ENCODE measurements around the gene GTF2E1. TPM values are rescaled to one million over a fixed set of nuclear protein-coding genes. Genes with fewer than 3 reads are reported as not detected.

GTF2E1 gene
- total RNA-seq, 1 experiment from 2014 or later, result 22.9 TPM

- TF ChIP-seq, protein P1, sequence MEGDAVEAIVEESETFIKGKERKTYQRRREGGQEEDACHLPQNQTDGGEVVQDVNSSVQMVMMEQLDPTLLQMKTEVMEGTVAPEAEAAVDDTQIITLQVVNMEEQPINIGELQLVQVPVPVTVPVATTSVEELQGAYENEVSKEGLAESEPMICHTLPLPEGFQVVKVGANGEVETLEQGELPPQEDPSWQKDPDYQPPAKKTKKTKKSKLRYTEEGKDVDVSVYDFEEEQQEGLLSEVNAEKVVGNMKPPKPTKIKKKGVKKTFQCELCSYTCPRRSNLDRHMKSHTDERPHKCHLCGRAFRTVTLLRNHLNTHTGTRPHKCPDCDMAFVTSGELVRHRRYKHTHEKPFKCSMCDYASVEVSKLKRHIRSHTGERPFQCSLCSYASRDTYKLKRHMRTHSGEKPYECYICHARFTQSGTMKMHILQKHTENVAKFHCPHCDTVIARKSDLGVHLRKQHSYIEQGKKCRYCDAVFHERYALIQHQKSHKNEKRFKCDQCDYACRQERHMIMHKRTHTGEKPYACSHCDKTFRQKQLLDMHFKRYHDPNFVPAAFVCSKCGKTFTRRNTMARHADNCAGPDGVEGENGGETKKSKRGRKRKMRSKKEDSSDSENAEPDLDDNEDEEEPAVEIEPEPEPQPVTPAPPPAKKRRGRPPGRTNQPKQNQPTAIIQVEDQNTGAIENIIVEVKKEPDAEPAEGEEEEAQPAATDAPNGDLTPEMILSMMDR (IDR thresholded peaks at IDR 0.05; ENCODE audit: unreplicated experiment), result no peak
- H3K27me3 Mint-ChIP-seq (ENCODE audit: unreplicated experiment), result no peaks in the 10 kb centered on the region
- peaks cover 11% of the 10 kb centered on the region for H3K4me1 Mint-ChIP-seq (ENCODE audit: low read depth, unreplicated experiment)
- BruUV-seq (replicated peaks), result no TSS peak
- no peaks in the 10 kb centered on the region for H3K36me3 Mint-ChIP-seq (ENCODE audit: insufficient read depth, unreplicated experiment)
- intact Hi-C loops (cut with micrococcal nuclease; ENCODE audit: unreplicated experiment), result no loop called here
- no peak for DNase-seq
- H3K9me3 Mint-ChIP-seq (ENCODE audit: low read depth, unreplicated experiment), result no peaks in the 10 kb centered on the region
- no peak overlapping the region for H3K4me3 Mint-ChIP-seq (ENCODE audit: low read depth, unreplicated experiment)
- CTCF ChIA-PET, result no interaction called here
- H3K27ac Mint-ChIP-seq (ENCODE audit: unreplicated experiment), result no peak overlapping the region
Observed at GRCh38 chr3:120766576-120766975, 24.0 kb downstream of the GTF2E1 start.

- TF ChIP-seq, protein P1 (IDR thresholded peaks at IDR 0.05; ENCODE audit: unreplicated experiment), result no peak
- intact Hi-C loops (cut with micrococcal nuclease; ENCODE audit: unreplicated experiment), result no loop called here
- H3K4me1 Mint-ChIP-seq (ENCODE audit: low read depth, unreplicated experiment), result peaks cover 11% of the 10 kb centered on the region
- no TSS peak for BruUV-seq (replicated peaks)
- no peaks in the 10 kb centered on the region for H3K36me3 Mint-ChIP-seq (ENCODE audit: insufficient read depth, unreplicated experiment)
- H3K27me3 Mint-ChIP-seq (ENCODE audit: unreplicated experiment), result no peaks in the 10 kb centered on the region
- no peak overlapping the region for H3K27ac Mint-ChIP-seq (ENCODE audit: unreplicated experiment)
- CTCF ChIA-PET, result no interaction called here
- H3K4me3 Mint-ChIP-seq (ENCODE audit: low read depth, unreplicated experiment), result no peak overlapping the region
- no peak for DNase-seq
- H3K9me3 Mint-ChIP-seq (ENCODE audit: low read depth, unreplicated experiment), result no peaks in the 10 kb centered on the region
Observed at GRCh38 chr3:120767106-120767505, 24.6 kb downstream of the GTF2E1 start.

DNA sequence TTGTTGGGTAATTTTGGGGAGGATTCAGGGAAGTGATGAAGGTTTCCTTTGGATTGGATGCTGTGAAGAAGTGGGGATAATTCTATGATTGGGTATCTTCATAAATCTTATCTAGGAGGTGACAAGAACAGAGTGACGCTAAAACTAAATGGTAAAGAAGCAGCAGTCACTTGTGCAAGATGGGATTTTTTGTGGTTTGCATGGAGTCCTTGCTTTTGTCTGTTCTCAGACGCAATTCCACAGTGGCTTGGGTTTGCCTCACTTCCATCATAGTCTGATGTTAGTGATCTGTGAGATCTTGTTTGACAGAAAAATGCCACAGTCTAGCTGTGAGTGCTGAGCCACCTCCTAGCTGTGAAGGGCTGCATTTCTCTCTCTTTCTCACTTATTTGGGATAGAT, 26.9 kb downstream of the GTF2E1 start:
- no peak for DNase-seq
- Mint-ChIP-seq H3K27me3 (ENCODE audit: unreplicated experiment) (no peaks in the 10 kb centered on the region), H3K27ac (ENCODE audit: unreplicated experiment) (no peak overlapping the region), H3K4me1 (ENCODE audit: low read depth, unreplicated experiment) (no peaks in the 10 kb centered on the region), H3K4me3 (ENCODE audit: low read depth, unreplicated experiment) (no peak overlapping the region), H3K36me3 (ENCODE audit: insufficient read depth, unreplicated experiment) (peaks cover 5% of the 10 kb centered on the region), H3K9me3 (ENCODE audit: low read depth, unreplicated experiment) (no peaks in the 10 kb centered on the region)
- TF ChIP-seq, protein P1 (IDR thresholded peaks at IDR 0.05; ENCODE audit: unreplicated experiment), result no peak
- intact Hi-C loops (cut with micrococcal nuclease; ENCODE audit: unreplicated experiment), result no loop called here
- BruUV-seq (replicated peaks), result no TSS peak
- CTCF ChIA-PET, result no interaction called here

DNA sequence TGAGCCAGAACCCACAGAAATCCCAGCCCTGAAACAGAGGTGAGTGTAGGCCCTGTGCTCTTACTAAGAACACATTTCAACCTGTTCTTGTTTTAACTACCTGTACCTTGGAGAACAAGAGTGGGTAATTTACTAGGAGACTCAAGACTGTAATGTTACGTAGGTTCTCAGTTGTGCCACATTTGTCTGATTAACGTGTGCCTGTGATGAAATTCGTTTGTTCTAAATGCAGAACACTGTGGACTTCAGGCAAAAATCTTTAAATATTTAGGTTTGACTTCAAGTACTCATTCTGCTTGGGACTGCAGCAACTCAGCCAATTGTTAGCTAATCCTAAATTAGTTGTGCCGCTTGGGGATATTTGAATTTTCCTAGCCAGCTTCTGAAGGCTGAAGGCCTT, 28.3 kb downstream of the GTF2E1 start:
- Mint-ChIP-seq H3K27ac (ENCODE audit: unreplicated experiment) (no peak overlapping the region), H3K4me1 (ENCODE audit: low read depth, unreplicated experiment) (no peaks in the 10 kb centered on the region), H3K4me3 (ENCODE audit: low read depth, unreplicated experiment) (no peak overlapping the region), H3K36me3 (ENCODE audit: insufficient read depth, unreplicated experiment) (peaks cover 5% of the 10 kb centered on the region), H3K9me3 (ENCODE audit: low read depth, unreplicated experiment) (no peaks in the 10 kb centered on the region), H3K27me3 (ENCODE audit: unreplicated experiment) (no peaks in the 10 kb centered on the region)
- DNase-seq, result no peak
- intact Hi-C loops (cut with micrococcal nuclease; ENCODE audit: unreplicated experiment), result no loop called here
- TF ChIP-seq, protein P1 (IDR thresholded peaks at IDR 0.05; ENCODE audit: unreplicated experiment), result no peak
- BruUV-seq (replicated peaks), result no TSS peak
- CTCF ChIA-PET, result no interaction called here

DNA sequence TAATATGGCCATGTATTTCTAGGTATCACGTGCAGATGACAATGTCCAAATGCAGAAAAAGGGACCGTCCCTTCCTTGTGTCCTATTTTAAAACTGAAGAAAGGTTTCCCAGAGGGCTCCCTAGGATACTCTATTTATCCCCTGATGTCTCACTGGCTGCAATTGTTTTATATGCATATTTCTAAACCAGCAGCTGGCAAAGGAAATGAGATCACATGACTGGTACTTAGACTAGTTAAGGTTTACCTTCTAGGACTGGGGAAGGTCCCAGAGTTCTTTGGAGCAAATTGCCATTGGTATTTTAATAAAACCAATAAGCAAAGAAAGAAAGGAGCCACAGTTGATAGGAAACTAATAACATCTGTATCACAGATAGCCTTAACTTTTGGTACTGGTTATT, 29.5 kb downstream of the GTF2E1 start:
- H3K36me3 Mint-ChIP-seq (ENCODE audit: insufficient read depth, unreplicated experiment), result peaks cover 5% of the 10 kb centered on the region
- H3K4me3 Mint-ChIP-seq (ENCODE audit: low read depth, unreplicated experiment), result no peak overlapping the region
- DNase-seq, result no peak
- H3K27ac Mint-ChIP-seq (ENCODE audit: unreplicated experiment), result no peak overlapping the region
- TF ChIP-seq, protein P1 (IDR thresholded peaks at IDR 0.05; ENCODE audit: unreplicated experiment), result no peak
- no peaks in the 10 kb centered on the region for H3K27me3 Mint-ChIP-seq (ENCODE audit: unreplicated experiment)
- BruUV-seq (replicated peaks), result no TSS peak
- intact Hi-C loops (cut with micrococcal nuclease; ENCODE audit: unreplicated experiment), result no loop called here
- no peaks in the 10 kb centered on the region for H3K9me3 Mint-ChIP-seq (ENCODE audit: low read depth, unreplicated experiment)
- CTCF ChIA-PET, result no interaction called here
- no peaks in the 10 kb centered on the region for H3K4me1 Mint-ChIP-seq (ENCODE audit: low read depth, unreplicated experiment)

All from Calu3 (cell line).